NCI-H2107 treated with DMSO at 0.1 percent for 48 hours (cell line): ENCODE results near the gene PLCB1.

ENCODE experiments used
- DNase-seq: peaks from one replicate; lab custom pipeline; 2025; ENCODE audit not compliant: unreplicated experiment; lab: John Stamatoyannopoulos, UW

PLCB1 gene

DNA sequence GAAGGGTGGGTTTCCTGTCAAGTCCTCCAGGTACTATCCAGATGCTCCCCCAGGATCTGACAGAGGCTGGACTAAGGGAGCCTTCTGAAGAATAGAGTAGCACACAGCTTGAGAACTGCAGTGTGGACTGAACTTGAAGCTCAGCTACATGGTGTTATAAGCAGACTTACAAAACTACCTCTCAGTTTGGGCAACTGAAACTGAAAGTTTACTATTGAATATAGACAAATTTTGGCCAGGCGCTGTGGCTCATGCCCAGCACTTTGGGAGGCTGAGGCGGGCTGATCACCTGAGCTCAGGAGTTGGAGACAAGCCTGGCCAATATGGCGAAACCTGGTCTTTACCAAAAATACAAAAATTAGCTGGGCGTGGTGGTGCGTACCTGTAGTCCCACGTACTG, 348.5 kb downstream of the PLCB1 start:
- no peak for DNase-seq

DNA sequence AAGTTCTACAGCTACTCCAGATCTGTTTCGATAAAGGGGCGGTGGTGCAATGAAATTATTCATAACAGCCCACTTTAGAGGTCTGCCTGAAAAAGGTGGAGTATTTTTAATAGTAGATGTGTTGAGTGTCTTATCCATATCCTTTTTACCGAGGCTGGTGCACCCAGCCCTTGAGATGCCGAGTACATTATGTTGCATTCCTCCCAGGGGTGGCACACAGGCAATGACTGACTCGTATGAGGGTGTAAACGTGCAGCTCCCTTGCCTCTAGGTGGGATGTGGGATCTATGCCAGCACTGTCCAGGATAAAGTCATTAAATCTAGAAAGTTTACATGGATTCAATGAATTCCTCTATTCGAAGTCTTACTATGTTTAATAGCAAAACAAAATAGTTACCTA, 355.6 kb downstream of the PLCB1 start:
- DNase-seq, result no peak

DNA sequence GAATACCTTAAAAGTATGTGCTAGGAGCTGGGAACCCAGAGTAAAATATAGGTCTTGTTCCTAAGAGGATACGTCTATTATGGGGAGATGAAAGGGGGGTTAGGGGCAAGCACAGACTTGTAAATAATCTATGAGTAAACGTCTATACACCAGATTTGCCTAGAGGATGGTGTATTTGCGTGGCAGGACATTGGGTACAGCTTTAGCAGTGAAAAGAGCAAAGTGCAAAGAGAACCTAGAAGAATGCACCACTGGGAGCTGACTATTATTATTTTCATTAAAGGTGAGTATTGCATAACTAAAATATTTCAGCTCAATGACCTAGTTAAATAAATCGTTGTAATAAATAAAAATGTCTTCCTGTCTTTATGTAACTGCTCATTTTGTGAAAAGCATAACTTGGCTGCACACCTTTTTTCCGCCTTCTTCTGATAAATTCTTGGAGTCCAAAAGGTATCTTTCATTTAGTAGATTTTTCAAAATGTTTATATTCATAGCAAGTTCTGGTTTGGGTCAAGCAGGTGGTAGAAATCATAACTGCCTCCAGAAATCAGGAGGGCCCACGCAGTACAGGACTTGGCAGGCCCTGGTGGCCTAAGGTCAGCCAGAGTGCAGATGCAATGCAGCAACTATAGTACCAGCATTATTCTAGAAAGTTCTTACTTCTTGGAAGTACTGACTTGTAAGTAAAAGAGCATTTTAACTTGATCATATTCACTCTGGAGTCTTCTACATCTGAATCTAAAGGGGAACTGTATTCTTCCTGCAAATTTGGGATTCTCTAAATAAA, 357.2 kb downstream of the PLCB1 start:
- no peak for DNase-seq

DNA sequence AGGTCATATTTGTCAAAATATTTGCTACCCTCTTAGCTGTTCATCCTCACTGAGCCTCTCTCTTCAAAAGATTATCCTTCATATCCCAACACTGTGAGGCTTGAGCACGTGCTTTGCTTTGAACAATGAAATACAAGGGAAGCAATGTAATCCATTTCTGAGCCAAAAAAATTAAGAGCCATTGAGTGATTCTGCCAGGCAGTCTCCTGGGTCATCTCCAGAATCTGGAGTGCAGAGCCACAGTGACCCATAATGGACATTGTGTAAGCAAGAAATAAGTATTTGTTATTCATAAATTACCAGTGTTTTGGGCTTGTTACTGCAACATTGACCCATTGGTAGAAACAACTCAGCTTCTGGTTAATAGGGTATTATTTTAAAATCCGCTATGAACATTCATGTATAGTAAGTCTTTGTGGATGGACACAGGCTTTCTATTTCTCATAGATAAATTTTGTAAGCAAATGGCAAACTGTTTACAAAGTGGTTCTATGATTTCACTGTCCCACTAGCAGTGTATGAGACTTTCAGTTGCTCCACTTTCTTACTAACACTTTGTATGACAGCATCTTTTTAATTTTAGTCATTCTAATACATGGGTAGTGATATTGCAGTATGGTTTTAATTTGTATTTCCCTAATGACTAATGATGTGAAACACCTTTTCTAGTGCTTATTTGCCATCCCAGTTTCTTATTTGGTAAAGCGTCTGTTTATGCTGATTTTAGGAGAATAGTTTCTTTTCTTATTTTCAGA, 358.2 kb downstream of the PLCB1 start:
- no peak for DNase-seq

DNA sequence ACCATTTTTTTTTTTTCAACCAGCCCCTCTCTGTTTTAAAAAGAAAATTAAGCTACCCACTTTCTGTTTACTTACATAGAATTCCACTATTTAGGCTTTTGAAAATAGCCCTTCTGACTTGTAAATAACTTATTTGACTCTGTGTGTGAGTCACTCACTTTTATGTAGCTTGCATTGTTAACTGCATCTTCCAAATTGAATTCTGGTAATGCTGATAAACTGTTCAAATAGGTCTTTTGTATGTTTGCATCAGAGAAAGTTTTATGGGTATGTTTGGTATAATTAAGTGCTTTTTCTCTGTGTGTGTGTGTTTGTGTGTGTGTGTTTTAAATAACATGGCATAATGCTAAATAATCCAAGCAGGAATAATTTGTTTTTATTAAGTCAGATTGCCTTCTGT, 360.1 kb downstream of the PLCB1 start:
- no peak for DNase-seq

DNA sequence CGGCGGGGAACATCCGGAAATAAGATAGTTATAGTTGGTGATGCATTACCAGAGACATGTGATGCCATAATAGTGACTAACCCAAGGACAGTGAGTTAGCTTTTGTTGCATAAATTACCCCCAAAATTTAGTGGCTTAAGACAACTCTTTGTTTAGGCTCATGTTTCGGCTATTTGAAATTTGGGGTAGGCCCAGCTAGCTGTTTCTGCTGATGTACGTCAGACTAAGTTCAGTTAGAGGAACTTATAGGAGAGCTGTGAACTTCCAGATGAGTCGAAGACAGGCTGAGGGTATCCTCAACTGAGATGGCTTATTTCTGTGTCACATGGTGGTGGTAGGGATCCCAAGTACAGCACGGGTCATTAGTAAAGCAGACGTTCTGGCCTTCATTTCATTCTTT, 366.5 kb downstream of the PLCB1 start:
- no peak for DNase-seq

DNA sequence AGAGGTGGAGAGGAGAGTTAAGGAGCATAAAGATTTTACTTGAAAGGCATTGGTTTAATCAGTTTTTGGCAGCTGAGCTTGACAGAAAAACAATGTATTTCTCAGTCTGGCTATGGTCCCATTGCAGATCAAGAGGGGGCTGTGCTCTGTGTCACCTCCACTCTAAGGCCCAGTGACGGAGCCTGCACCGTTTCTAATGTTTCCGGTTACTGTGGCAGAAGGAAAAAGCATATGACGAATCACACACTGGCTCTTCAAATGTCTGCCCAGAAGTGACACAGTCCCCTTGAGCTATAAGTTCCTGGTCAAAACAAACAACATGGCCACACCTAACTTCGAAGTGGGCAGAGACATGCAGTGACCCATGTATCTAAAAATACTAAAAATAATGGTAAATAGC, 372.0 kb downstream of the PLCB1 start:
- no peak for DNase-seq

DNA sequence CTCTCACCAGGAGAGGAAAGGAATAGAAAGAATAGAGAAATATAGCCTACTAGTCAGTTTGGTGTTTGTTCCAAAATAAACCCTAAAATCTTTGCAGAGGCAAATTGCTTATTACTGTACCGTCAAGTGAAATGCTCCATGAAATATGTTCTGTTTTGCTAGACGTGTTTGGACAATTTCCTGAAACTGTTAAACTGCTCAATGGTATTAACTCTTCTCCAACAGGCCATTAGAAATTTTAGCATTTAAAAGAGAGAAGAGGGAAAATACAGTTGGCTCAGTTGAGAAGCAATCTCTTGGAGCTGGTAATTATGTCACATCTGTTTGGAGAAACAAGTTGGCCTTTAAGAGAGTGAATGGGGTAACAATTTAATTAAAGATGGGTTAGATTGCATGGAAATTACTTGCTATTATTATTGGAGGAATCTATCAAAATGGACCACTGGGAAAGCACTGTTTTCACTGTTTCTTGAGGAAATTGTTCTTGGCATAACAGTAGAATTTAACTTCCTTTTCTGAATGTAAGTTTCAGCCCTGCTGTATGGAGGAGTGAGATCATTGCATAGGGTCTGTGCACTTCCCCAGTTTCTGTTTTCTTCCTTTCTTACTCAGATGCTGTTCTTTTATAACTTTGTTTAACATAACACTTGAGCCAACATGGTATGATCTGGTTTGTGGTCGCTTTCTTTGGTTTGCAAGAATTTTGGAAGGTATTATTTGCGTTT, 373.6 kb downstream of the PLCB1 start:
- DNase-seq, result no peak

DNA sequence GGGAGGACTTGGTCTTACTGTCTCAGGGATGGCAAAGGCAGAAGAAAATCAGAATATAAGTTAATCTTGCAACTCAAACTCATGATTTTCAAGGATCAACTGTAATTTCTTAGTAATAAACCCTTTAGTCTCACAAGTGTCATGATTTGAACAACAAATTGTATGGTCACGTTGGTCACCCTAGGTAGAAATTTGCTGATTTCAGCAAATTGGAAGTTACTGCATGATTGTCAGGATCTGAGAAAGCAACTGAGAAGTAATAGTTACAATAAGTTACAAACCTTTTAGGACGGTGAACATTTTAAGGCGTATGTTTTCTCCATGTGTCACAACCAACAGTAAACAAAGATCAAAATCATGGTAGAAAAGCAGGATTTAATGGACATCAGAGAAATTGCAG, 375.2 kb downstream of the PLCB1 start:
- DNase-seq, result no peak

DNA sequence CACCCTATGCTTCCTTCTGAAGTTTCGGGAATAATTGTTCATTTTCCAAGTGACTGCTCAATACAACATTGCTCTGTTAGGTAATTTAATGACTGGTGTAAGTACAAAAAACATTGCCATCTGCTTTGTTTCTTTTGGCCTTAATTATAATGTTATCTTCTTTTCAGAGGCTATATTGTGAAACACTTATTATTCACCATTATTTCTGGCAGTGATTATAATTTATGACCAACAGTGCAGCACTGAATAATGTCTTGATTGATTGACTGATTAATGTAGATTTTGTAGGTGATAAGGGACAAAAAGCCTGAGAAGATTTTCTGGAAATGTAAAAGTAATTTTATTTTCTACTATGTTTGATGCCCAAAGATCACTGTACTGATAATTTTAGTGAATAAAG, 377.7 kb downstream of the PLCB1 start:
- DNase-seq, result no peak

DNA sequence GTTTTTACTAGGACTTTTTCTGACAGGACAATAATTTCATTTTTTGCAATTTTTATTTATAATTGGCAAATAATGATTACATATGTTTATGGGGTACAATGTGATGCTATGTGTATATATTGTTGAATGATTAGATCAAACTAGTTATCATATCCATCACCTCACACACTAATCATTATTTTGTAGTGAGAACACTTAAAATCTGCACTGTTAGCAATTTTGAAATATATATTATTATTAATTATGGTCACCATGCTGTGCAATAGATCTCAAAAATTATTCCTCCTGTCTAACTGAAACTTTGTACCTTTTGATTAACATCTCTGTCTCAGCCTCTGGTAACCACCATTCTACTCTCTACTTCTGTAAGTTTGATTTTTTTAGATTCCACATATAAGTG, 378.7 kb downstream of the PLCB1 start:
- DNase-seq, result no peak

DNA sequence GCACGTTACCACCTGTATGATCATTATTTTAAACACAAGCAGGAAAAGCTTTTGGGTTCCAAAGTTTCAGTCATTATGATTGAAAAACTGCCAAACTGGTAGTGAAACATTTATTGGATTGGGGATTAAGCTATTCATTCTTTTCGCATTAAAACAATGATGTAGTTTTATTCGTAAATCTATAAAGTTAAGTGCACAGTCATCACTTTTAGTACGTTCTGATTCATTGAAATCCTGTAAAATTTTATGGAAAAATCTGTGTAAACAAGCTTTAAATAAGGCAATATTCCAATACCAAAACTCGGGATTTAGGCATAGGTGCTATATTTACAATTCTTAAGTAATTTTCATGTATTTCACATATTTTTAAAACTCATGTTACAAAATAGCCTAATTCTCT, 379.9 kb downstream of the PLCB1 start:
- no peak for DNase-seq

DNA sequence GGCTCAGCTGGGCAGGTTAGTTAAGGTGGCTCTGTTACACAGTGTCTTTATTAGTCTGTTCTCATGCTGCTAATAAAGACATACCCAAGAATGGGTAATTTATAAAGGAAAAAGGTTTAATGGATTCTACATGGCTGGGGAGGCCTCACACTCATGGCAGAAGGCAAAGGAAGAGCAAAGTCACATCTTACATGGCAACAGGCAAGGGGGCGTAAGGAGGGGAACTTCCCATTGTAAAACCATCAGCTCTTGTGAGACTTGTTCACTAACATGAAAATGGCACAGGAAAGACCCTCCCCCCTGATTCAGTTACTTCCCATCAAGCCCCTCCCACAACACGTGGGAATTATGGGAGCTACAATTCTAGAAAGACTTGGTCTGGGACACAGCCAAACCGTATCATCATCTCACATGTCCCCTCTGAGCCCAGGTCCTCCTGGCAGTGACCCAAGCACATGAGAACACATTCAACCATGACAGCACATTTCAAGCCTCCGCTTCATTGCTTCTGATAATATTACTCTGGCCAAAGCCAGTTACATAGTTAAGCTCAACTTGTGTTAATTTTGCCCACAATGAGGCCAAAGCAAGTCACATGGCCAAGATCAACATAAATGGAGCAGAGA, 383.9 kb downstream of the PLCB1 start:
- DNase-seq, result no peak

DNA sequence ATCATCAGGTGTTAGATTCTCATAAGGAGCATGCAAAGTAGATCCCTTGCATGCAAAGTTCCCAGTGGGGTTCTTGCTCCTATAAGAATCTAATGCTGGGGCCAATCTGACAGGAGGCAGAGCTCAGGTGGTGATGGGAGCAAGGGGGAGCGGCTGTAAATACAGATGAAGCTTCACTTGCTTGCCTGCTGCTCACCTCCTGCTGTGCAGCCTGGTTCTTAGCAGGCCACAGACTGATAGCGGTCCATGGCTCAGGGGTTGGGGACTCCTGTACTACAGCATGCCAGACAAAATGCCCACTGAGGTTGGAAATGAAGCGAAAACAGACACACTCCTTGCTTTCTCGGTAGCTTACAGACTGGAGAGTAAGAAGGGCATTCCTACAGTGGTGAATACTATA, 386.8 kb downstream of the PLCB1 start:
- no peak for DNase-seq

DNA sequence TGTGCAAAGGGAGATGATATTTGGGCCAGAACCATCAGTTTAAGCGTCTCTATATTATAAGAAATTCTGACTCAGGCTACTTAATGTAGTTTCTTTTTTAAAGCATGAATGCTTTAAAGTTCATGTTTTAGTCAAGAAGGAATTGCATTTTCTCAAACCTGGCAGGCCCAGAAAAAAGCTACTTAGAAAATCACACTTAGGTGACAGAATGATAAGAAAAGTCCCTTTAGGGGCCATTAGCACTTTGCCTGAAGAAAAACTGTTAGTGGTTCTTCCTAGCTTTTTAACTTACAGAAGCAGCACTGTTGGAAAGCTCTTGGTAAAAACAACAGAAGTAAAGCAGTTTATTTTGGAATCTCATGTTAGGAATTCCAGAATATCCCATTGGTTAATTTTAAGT, 387.8 kb downstream of the PLCB1 start:
- DNase-seq, result no peak

DNA sequence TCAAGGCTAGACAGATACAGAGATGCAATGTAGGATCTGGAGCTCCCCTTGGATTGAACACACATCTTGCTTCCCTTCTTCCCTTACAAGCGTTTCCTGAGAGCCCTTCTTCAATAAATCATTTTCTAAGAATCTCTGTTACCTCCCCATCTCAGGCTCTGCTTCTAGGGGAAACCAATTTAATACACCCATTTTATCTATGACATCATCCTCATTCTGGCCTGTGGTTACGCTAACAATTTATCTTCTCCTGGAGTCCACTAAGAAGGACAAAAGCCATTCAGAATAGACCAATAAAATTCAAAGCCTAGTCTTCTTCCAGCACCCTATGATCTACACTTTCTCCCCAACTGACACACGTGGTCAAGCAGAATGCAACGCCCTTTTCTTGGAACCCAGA, 390.1 kb downstream of the PLCB1 start:
- DNase-seq, result no peak

DNA sequence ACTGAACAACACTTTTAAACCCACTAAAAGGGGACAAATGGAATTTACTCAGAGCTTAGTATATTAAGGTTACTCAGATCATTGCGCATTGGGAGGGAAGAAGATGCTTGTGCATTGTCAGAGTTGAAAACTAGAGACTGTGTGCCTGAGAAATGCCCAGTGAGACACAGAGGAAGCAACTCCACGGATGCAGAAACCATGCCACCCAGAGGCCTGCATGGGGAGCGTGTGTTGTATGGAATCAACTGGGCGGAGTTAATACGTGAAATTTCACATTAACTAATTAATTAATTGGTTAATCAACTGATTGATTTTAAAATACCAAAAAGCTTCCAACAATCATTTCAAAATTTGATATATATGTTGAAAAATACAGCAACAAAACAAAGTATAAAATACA, 391.6 kb downstream of the PLCB1 start:
- DNase-seq, result no peak

DNA sequence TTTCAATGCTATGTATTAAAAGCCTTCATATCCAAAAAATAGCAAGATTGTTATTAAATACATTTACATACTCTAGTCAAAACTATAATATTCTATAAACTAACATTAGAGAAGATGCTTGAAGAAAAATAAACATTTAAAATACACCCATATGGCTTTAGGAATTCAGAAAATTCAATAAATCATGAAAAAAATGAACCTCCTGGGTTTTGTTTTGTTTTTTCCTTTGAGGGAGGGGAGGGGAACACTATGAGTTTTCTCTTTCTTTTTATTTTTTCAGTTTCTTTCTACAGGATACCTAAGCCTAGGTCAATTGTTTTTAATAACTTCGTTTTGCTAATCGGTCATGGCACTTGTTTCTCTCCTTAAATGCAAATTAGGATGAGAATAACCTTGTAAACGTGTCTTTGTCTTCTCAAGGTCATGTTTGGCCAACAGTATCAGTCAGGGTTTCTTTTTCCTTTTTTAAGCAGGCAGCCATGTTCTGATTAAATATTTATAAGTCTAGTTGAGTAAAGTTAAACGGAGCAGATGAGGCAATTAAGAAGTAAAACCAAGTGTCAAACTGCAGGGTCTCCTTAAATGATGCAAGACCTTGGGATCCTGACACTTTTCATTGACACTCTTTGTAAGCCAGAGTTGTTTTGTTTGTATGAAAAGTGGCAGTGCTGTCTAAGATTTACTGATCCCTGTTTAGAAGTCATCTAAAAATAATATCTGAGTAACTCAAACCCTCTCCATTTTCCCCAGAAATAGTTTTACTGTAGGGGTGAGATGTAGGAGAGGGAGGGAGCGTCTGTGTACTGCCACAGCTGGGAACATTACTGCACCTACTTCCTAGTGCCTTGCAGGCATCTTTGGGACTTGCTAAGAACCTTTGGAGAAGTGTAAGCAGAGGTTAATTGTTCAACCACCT, 392.3 kb downstream of the PLCB1 start:
- no peak for DNase-seq

DNA sequence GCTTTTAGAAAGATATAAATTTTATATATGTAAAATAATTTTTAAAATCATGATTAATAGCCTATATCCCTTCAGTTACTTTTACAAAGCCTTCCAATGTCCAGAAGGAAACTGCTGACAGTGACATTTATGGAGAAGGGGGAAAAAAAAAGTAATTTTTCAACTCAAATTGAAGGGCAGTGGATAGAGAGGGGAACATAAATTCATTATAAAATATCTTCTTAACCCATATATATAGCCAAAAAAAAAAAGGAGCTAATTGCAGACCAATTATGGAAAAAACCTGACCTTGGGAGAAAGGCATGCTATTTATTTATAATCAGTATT, 392.9 kb downstream of the PLCB1 start:
- no peak for DNase-seq

DNA sequence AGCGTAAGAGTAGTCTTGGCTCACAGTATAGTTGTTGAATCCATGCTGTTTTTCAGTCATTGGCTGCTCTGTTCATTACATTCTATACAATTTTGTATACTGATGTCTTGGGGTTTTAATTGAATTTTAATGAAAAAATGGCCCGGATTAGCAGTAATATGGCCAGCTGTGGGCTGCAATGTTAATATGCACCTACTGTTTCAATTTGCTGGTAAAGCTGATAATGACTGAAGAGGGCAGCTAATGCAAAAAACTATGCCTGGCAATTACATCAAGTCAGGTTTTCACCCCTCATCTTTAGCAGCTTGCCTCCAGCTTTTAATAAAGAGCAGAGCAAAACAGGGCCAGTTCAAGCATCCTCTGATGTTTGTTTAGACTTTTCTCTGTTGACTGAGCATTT, 394.5 kb downstream of the PLCB1 start:
- no peak for DNase-seq
